Measurements from ENCODE around the gene JAKMIP1. TPM values are rescaled to one million over a fixed set of nuclear protein-coding genes. Genes with fewer than 3 reads are reported as not detected.

The JAKMIP1 gene
- total RNA-seq, 1 donor from 2014 or later: 0.13 TPM

DNA sequence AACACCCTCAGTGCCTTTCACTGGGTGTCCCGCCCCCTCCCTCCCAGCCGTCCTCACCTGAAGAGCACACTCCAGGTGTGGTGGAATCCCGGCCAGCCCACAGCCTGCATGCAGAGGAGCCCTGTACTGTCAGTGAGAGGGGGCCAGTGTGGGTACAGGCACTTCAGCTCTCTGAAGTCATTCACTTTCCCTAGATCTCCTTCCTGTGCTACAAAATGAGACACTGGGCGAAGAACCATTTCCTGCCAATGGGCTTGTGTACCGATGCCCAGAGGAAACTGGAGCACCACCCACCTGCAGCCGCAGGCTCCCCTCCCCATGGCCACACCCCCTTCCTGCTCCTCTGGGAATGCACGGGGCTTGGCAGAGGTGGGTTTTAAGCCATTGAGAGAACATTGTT, 108.2 kb downstream of the JAKMIP1 start:
- ATAC-seq (ENCODE audit: low read depth): no peak

DNA sequence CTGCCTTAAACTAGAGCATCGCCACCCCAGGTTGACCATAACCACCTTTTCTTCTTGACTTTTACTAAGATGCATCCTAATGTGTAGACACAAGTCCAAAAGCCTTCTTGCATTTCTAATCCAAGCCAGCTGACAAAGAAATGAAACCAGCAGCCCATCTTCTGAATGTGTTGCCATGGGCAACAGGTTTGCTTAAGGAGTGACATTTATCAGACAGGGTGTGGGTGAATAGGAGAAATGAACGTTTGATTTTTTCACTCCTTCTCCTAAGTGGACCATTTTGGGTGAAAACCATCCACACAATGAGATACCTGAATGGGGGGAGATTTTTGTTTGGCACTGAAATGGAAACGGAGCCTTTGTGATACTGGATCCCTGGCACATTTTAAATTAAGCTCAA, 109.4 kb downstream of the JAKMIP1 start:
- Mint-ChIP-seq H3K9me3 (peaks cover 4% of the 10 kb centered on the region), H3K4me1 (no peaks in the 10 kb centered on the region), H3K36me3 (ENCODE audit: low read depth) (no peaks in the 10 kb centered on the region), H3K27ac (no peak overlapping the region), H3K27me3 (no peaks in the 10 kb centered on the region), H3K4me3 (no peak overlapping the region)
- no peak for ATAC-seq (ENCODE audit: low read depth)
- no peak for DNase-seq
- intact Hi-C loops (cut with micrococcal nuclease): no loop called here
- TF ChIP-seq, protein P1, sequence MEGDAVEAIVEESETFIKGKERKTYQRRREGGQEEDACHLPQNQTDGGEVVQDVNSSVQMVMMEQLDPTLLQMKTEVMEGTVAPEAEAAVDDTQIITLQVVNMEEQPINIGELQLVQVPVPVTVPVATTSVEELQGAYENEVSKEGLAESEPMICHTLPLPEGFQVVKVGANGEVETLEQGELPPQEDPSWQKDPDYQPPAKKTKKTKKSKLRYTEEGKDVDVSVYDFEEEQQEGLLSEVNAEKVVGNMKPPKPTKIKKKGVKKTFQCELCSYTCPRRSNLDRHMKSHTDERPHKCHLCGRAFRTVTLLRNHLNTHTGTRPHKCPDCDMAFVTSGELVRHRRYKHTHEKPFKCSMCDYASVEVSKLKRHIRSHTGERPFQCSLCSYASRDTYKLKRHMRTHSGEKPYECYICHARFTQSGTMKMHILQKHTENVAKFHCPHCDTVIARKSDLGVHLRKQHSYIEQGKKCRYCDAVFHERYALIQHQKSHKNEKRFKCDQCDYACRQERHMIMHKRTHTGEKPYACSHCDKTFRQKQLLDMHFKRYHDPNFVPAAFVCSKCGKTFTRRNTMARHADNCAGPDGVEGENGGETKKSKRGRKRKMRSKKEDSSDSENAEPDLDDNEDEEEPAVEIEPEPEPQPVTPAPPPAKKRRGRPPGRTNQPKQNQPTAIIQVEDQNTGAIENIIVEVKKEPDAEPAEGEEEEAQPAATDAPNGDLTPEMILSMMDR (IDR thresholded peaks at IDR 0.05): no peak
- ChIA-PET CTCF (no interaction called here), POLR2A (no interaction called here)

More for the DNA sequence above, 108.2 kb downstream of the JAKMIP1 start:
- CTCF ChIA-PET: no interaction called here
- no peaks in the 10 kb centered on the region for H3K4me1 Mint-ChIP-seq
- H3K27ac Mint-ChIP-seq: no peak overlapping the region
- no peaks in the 10 kb centered on the region for H3K27me3 Mint-ChIP-seq
- TF ChIP-seq, protein P1 (IDR thresholded peaks at IDR 0.05): no peak
- H3K36me3 Mint-ChIP-seq (ENCODE audit: low read depth): no peaks in the 10 kb centered on the region
- POLR2A ChIA-PET: no interaction called here
- H3K4me3 Mint-ChIP-seq: no peak overlapping the region
- peaks cover 4% of the 10 kb centered on the region for H3K9me3 Mint-ChIP-seq
- intact Hi-C loops (cut with micrococcal nuclease): no loop called here
- no peak for DNase-seq

DNA sequence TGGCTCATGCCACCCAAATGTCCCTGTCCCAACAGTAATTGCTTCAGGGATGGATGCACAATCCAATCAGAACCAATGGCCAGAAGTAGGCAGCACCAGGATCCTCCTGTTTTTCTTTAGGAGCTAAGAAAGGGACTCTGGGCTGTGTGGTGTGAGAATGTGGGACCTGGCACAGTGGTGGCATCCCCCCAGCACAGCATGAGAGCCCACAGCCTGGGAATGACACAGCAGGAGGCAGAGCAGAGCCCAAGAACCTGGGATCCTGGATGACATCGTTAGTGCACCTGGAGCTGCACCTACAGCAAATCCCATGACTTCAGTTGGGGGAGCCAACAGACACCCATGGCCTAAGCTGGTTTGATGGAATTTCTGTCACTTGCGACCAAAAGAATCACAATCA, 111.4 kb downstream of the JAKMIP1 start:
- no peak overlapping the region for H3K4me3 Mint-ChIP-seq
- ChIA-PET CTCF (no interaction called here), POLR2A (no interaction called here)
- TF ChIP-seq, protein P1 (IDR thresholded peaks at IDR 0.05): no peak
- H3K27me3 Mint-ChIP-seq: no peaks in the 10 kb centered on the region
- peaks cover 4% of the 10 kb centered on the region for H3K9me3 Mint-ChIP-seq
- intact Hi-C loops (cut with micrococcal nuclease): no loop called here
- H3K36me3 Mint-ChIP-seq (ENCODE audit: low read depth): no peaks in the 10 kb centered on the region
- ATAC-seq (ENCODE audit: low read depth): no peak
- no peak overlapping the region for H3K27ac Mint-ChIP-seq
- no peaks in the 10 kb centered on the region for H3K4me1 Mint-ChIP-seq
- DNase-seq: no peak

DNA sequence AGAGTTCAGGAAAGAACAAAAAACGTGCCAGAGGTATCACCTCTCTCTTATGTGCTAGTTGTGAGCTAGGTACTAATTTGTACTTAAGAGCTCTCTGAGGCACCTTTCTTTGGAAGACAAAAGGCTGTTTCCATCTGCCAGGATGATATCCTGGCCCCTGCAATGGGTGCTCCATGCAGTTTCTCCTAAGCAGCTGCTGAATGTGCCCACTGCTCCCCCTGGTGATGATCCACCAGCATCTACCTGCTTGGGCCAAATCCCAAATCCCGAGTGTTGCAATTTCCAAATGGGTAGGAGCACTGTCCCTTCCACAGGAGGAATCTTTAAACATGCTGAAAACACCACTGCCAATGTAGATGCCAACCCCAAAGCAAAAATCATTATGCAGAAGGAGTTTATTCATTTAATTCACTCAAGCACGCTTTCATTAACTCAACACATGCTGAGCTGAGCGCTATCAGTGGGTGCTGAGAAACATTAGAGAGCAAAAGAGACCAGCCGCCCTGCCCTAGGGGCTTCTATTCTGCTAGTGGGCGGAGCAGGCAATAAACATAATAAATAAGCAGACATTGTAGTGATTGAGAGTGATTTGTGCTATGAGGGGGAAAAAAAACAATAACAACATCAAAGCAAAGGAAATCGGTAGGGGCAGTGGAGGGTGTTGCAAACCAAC, 112.5 kb downstream of the JAKMIP1 start:
- Mint-ChIP-seq H3K9me3 (no peaks in the 10 kb centered on the region), H3K36me3 (ENCODE audit: low read depth) (no peaks in the 10 kb centered on the region), H3K4me3 (no peak overlapping the region), H3K27ac (no peak overlapping the region), H3K27me3 (no peaks in the 10 kb centered on the region), H3K4me1 (no peaks in the 10 kb centered on the region)
- no peak for DNase-seq
- no peak for ATAC-seq (ENCODE audit: low read depth)
- ChIA-PET CTCF (no interaction called here), POLR2A (no interaction called here)
- TF ChIP-seq, protein P1 (IDR thresholded peaks at IDR 0.05): no peak
- intact Hi-C loops (cut with micrococcal nuclease): no loop called here

DNA sequence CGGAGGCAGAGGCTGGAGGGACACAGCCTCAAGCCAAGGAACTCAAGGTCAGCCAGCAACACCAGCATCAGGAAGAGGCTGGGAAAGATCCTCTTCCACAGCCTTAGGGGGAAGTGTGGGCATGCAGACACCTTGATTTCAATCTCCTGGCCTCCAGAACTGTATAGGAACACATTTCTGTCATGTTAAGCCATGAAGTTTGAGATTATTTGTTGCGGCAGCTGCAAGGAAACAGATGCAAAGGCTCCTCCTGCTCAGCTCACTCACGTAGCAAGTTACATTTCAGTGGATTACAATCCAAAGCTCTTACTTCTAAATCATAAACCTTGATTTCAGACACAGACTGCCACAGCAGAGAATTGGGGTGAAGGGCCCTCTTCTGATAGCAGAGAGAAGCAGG, 113.5 kb downstream of the JAKMIP1 start:
- H3K4me1 Mint-ChIP-seq: no peaks in the 10 kb centered on the region
- H3K9me3 Mint-ChIP-seq: no peaks in the 10 kb centered on the region
- H3K4me3 Mint-ChIP-seq: no peak overlapping the region
- no peak overlapping the region for H3K27ac Mint-ChIP-seq
- ChIA-PET CTCF (no interaction called here), POLR2A (no interaction called here)
- ATAC-seq (ENCODE audit: low read depth) (no peak), DNase-seq (no peak)
- intact Hi-C loops (cut with micrococcal nuclease): no loop called here
- H3K36me3 Mint-ChIP-seq (ENCODE audit: low read depth): no peaks in the 10 kb centered on the region
- H3K27me3 Mint-ChIP-seq: no peaks in the 10 kb centered on the region
- TF ChIP-seq, protein P1 (IDR thresholded peaks at IDR 0.05): no peak

Data from activated B cell treated with CpG ODN at 0.5 μM for 24 hours (primary cell).